GM23338 (cell line): ENCODE measurements around the gene NDUFB8. TPM values are rescaled to one million over a fixed set of nuclear protein-coding genes. Genes with fewer than 3 reads are reported as not detected.

Source experiments
- ATAC-seq: fragments of 200-7000 bp; cut with Tn5 transposase; 3 replicates; pipeline ENCODE4 v1.9.1; 2020
- DNase-seq: peaks from one replicate; pipeline ENCODE4 v3.0.0-alpha.2; 2015; ENCODE audit warnings: low spot score
- H2AFZ ChIP-seq: fragments of 200-600 bp; sonication (generic); 2 replicates; pipeline ENCODE4 v1.8.0; 2016; ENCODE audit warnings: antibody characterized with exemption, mild to moderate bottlenecking, moderate library complexity
- H3F3A ChIP-seq: fragments of 200-600 bp; sonication (generic); replicated peaks from 2 replicates; pipeline ENCODE4 v1.8.0; 2017; ENCODE audit warnings: antibody characterized with exemption, mixed run types, low read depth
- H3K27ac ChIP-seq: fragments of 200-600 bp; sonication (generic); 2 replicates; pipeline ENCODE4 v1.6.1; 2016; ENCODE audit warnings: low read depth
- H3K27me3 ChIP-seq: fragments of 200-600 bp; sonication (generic); 2 replicates; pipeline ENCODE4 v1.8.0; 2016; ENCODE audit warnings: mild to moderate bottlenecking, mixed run types, moderate library complexity; ENCODE audit not compliant: insufficient read depth
- H3K36me3 ChIP-seq: fragments of 200-600 bp; sonication (generic); 2 replicates; pipeline ENCODE4 v1.8.0; 2016; ENCODE audit warnings: mild to moderate bottlenecking; ENCODE audit not compliant: insufficient read depth
- H3K4me1 ChIP-seq: fragments of 200-600 bp; sonication (generic); 2 replicates; pipeline ENCODE4 v1.8.0; 2016; ENCODE audit warnings: mild to moderate bottlenecking, moderate library complexity; ENCODE audit not compliant: insufficient read depth
- H3K4me2 ChIP-seq: fragments of 200-600 bp; sonication (generic); 2 replicates; pipeline ENCODE4 v1.7.1; 2017; ENCODE audit warnings: mixed run types
- H3K4me3 ChIP-seq: fragments of 200-600 bp; sonication (generic); 2 replicates; pipeline ENCODE4 v1.6.1; 2016; ENCODE audit warnings: mixed run types
- H3K79me2 ChIP-seq: fragments of 200-600 bp; sonication (generic); replicated peaks from 2 replicates; pipeline ENCODE4 v1.8.0; 2017; ENCODE audit warnings: mild to moderate bottlenecking; ENCODE audit not compliant: insufficient read depth
- H3K9me2 ChIP-seq: fragments of 200-600 bp; sonication (generic); 2 replicates; pipeline ENCODE4 v1.8.0; 2017; ENCODE audit not compliant: insufficient read depth
- H4K20me1 ChIP-seq: fragments of 200-600 bp; sonication (generic); replicated peaks from 2 replicates; pipeline ENCODE4 v1.8.0; 2017; ENCODE audit warnings: mild to moderate bottlenecking; ENCODE audit not compliant: insufficient read depth
- H3K27ac Mint-ChIP-seq: 2 replicates; pipeline ENCODE4 v1.8.0; 2020; ENCODE audit warnings: inconsistent platforms, mild to moderate bottlenecking, moderate library complexity, mixed read lengths
- H3K27me3 Mint-ChIP-seq: 3 replicates; pipeline ENCODE4 v1.8.0; 2022; ENCODE audit warnings: low read depth, mild to moderate bottlenecking, moderate library complexity, mixed read lengths, inconsistent platforms; ENCODE audit not compliant: insufficient read depth, poor library complexity
- H3K36me3 Mint-ChIP-seq: 3 replicates; pipeline ENCODE4 v1.8.0; 2021; ENCODE audit warnings: low read depth, mild to moderate bottlenecking, inconsistent platforms, moderate library complexity, mixed read lengths
- H3K4me1 Mint-ChIP-seq: 3 replicates; pipeline ENCODE4 v1.8.0; 2020; ENCODE audit warnings: mild to moderate bottlenecking, inconsistent platforms, mixed read lengths
- H3K4me3 Mint-ChIP-seq: 3 replicates; pipeline ENCODE4 v1.8.0; 2021; ENCODE audit warnings: moderate library complexity, mild to moderate bottlenecking, inconsistent platforms, mixed read lengths
- H3K9me3 Mint-ChIP-seq: 3 replicates; pipeline ENCODE4 v1.8.0; 2020; ENCODE audit warnings: moderate library complexity, mild to moderate bottlenecking, inconsistent platforms, mixed read lengths
- CREB1 ChIP-seq: fragments of 250-450 bp; sonication (Bioruptor Pico); IDR thresholded peaks from 2 replicates; pipeline ENCODE4 v1.5.0; 2020; ENCODE audit warnings: low read depth, mild to moderate bottlenecking, moderate library complexity
- ETS1 ChIP-seq: IDR thresholded peaks from 2 replicates; pipeline ENCODE4 v1.6.1; 2016; ENCODE audit warnings: antibody characterized with exemption
- EZH2 ChIP-seq: fragments of 200-600 bp; sonication (generic); IDR thresholded peaks from one replicate; pipeline ENCODE4 v1.8.0; 2017; ENCODE audit warnings: antibody characterized with exemption, mild to moderate bottlenecking, low read depth; ENCODE audit not compliant: unreplicated experiment
- EZH2phosphoT487 ChIP-seq: fragments of 200-600 bp; sonication (generic); IDR thresholded peaks from one replicate; pipeline ENCODE4 v1.8.1; 2018; ENCODE audit warnings: antibody characterized with exemption; ENCODE audit not compliant: unreplicated experiment
- JUNB ChIP-seq: IDR thresholded peaks from one replicate; pipeline ENCODE4 v1.6.1; 2016; ENCODE audit warnings: antibody characterized with exemption; ENCODE audit not compliant: unreplicated experiment
- NANOG ChIP-seq: IDR thresholded peaks from 2 replicates; pipeline ENCODE4 v1.6.1; 2016; ENCODE audit warnings: antibody characterized with exemption, borderline replicate concordance
- POLR2AphosphoS5 ChIP-seq: IDR thresholded peaks from 2 replicates; pipeline ENCODE4 v1.6.1; 2016; ENCODE audit warnings: antibody characterized with exemption, low read depth
- REST ChIP-seq: IDR thresholded peaks from one replicate; pipeline ENCODE4 v1.6.1; 2018; ENCODE audit warnings: antibody characterized with exemption; ENCODE audit not compliant: unreplicated experiment
- STAT1 ChIP-seq: IDR thresholded peaks from one replicate; pipeline ENCODE4 v1.6.1; 2016; ENCODE audit warnings: antibody characterized with exemption; ENCODE audit not compliant: unreplicated experiment
- ZNF114 ChIP-seq: fragments of 250-450 bp; sonication (Bioruptor Pico); IDR thresholded peaks from 2 replicates; pipeline ENCODE4 v1.5.0; 2020; ENCODE audit warnings: mild to moderate bottlenecking, moderate library complexity
- ZNF331 ChIP-seq: fragments of 250-450 bp; sonication (Bioruptor Pico); IDR thresholded peaks from 2 replicates; pipeline ENCODE4 v1.5.0; 2020; ENCODE audit warnings: low read depth, mild to moderate bottlenecking, moderate library complexity
- ZNF462 ChIP-seq: fragments of 250-450 bp; sonication (Bioruptor Pico); IDR thresholded peaks from 2 replicates; pipeline ENCODE4 v1.5.0; 2020; ENCODE audit warnings: mild to moderate bottlenecking, moderate library complexity
- polyA plus RNA-seq: library from polyadenylated mRNA; unstranded; fragments of >200 nt; fragmentation: Nextera tagmentation; extraction: Ambion mirVana; gene quantifications from 2 replicates; pipeline ENCODE4 v1.2.1, GENCODE V29; 2016
- total RNA-seq: library from RNA; depleted of rRNA; stranded (reverse); fragments of >200 nt; shearing (Covaris generic); gene quantifications from 2 replicates; pipeline ENCODE4 v1.2.3, GENCODE V29; 2014

Gene NDUFB8
- total and polyA plus RNA-seq, 2 experiments from 2014 or later: 131 to 464 TPM

GRCh38 chr10:100489396-100489795 is 40.3 kb downstream of the NDUFB8 start (continued):
- no peak for TF ChIP-seq REST
- no peak for TF ChIP-seq ZNF114
- no peak for TF ChIP-seq EZH2
- no peak for TF ChIP-seq JUNB

- Histone ChIP-seq H3K36me3 (peaks cover 3% of the 10 kb centered on the region; the same call in 1 of the 2 replicates), H3K27ac (no peak overlapping the region), H3K27me3 (peaks cover 75% of the 10 kb centered on the region), H3K9me2 (no peaks in the 10 kb centered on the region), H3K4me3 (no peak overlapping the region), H3K4me1 (peaks cover 40% of the 10 kb centered on the region), H3K79me2 (no peaks in the 10 kb centered on the region), H3F3A (peaks cover 7% of the 10 kb centered on the region), H4K20me1 (0 out of 2 replicates have a peak, but pooled peaks cover 8% of the 10 kb centered on the region), H3K4me2 (no peak overlapping the region), H2AFZ (no peak overlapping the region)
- ATAC-seq (no peak), DNase-seq (no peak)
- Mint-ChIP-seq H3K27ac (no peak overlapping the region), H3K4me1 (peaks cover 40% of the 10 kb centered on the region), H3K9me3 (no peaks in the 10 kb centered on the region), H3K36me3 (peaks cover 10% of the 10 kb centered on the region), H3K4me3 (no peak overlapping the region), H3K27me3 (peaks cover 74% of the 10 kb centered on the region)
- no peak for TF ChIP-seq ETS1
- no peak for TF ChIP-seq EZH2phosphoT487
- no peak for TF ChIP-seq POLR2AphosphoS5
- TF ChIP-seq EZH2: no peak
- TF ChIP-seq JUNB: no peak
- TF ChIP-seq STAT1: no peak
- no peak for TF ChIP-seq NANOG
- TF ChIP-seq ZNF114: no peak
- no peak for TF ChIP-seq CREB1 (CRISPR knock-in tag)
- no peak for TF ChIP-seq ZNF462
- no peak for TF ChIP-seq ZNF331
These were observed 42.1 kb downstream of the NDUFB8 start for GRCh38 chr10:100487529-100487928.
